ENCODE results near the gene DPP6.
"Not testable (repeated sequence)": the region's sequence is repeated elsewhere in the genome, so short reads cannot be mapped to it uniquely, and the experiment has no call there.

Gene DPP6

GRCh38 chr7:154919344-154920225 is 867.4 kb downstream of the DPP6 start:
- DNase-seq = no peak

DNA sequence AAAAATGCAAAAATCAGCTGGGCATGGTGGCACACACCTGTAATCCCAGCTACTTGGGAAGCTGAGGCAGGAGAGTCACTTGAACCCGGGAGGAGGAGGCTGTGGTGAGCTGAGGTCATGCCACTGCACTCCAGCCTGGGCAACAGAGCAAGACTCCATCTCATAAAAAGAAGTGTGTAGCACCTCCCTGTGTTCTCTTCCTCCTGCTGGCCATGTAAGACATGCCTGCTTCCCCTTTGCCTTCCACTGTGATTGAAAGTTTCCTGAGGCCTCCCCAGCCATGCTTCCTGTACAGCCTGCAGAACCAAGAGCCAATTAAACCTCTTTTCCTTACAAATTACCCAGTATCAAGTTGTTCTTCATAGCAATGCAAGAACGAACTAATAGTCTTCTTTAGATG is 870.3 kb downstream of the DPP6 start:
- DNase-seq = not testable (repeated sequence)

DNA sequence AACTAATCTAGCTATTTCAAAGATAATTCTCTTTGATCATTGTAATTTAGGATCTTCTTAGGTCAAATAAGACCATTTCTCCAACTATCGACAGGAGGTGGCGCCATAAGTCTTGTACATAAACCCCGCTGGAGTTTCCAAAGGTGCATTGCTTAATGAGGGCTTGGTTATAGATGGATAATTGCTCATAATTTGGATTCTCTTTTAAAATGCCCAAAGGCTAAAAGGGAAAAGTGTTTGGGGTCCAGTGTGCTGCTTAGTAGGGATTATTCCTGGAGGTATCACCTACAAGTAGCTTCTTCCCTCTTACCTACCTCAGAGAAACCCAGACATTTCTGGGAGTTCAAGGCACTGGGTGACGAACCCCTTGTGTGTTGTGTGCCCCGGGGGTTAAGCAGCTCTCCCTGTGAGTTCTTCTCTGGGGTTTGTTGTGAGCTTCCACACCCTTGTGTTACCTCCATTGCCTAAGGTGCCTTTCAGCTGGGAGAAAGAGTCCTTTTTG is 875.5 kb downstream of the DPP6 start:
- DNase-seq = peak; percentile 81

DNA sequence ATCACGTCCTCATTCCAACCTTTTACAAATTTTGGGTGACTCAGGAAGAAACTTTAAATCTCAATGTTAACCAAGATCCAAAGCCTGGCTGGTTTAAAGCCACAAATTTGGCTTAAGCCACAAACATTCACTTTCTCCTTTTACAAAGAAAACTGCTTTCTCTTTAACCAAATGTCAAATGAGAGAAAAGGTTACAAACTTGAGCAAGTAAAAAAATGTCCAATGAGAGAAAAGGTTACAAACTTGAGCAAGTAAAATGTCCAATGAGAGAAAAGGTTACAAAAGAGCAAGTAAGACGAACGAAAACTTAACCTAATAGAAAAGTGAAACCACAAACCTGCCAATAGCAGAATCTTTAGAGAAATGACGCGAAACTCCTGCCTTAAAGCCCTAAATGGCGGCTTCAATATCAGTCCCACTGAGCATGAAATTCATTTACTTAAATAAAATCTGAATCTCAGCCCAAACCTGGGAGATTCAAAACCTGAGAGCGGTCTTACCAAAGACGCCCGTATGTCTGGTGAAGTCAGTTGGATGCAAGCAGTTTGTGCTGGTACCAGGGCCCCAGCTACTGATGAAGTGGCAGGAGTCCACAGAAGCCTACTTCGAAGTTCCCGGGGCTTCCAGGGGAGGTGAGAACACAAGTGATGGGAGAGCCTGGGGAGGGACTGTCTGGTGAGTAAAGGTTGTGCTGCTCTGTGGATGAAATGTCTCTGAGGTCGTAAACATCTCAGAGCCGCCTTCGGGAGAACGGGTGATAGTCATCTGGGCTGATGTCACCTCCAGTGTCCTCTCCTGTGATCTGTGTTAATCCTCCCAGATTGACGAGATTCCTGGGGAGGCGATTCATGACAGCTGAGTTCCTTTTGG is 876.2 kb downstream of the DPP6 start:
- peak; percentile 92 for DNase-seq

GRCh38 chr7:154929006-154929726 is 877.0 kb downstream of the DPP6 start:
- DNase-seq = no peak

GRCh38 chr7:154931906-154932305 is 879.7 kb downstream of the DPP6 start:
- DNase-seq = no peak

GRCh38 chr7:154934353-154934952 is 882.3 kb downstream of the DPP6 start:
- not testable (repeated sequence) for DNase-seq

DNA sequence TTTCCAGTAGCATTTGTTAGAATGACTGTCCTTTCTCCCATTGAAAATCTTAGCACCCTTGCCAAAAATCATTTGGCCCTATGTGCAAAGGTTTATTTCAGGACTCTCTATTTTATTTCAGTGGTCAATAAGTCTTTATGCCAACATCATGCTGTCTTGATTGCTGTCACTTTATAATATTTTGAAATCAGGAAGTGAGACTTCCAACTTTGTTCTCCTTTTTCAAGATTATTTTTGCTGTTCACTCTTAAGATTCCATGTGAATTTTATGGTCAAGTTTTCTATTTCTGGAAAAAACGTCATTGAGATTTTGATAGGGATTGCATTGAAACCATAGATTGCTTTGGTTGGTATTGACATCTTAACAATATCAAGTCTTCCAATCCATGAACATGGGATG is 885.6 kb downstream of the DPP6 start:
- no peak for DNase-seq

GRCh38 chr7:154942691-154943090 is 890.5 kb downstream of the DPP6 start:
- no peak for DNase-seq
